H1 (cell line): ENCODE data around the gene TAF11L13. TPM values are rescaled to one million over a fixed set of nuclear protein-coding genes. Genes with fewer than 3 reads are reported as not detected.
A peak's percentile ranks its signal among the peaks of the same experiment; 100 is the strongest.

Experiments used
- CTCF ChIA-PET: fragments of 300-600 bp; sonication (Branson Sonifier 250); formaldehyde crosslinking; loops from one replicate; lab custom pipeline; 2021; ENCODE audit not compliant: partially characterized antibody; lab: Charles Lee
- POLR2A ChIA-PET: fragments of 300-600 bp; sonication (Branson Sonifier 250); formaldehyde crosslinking; loops from one replicate; lab custom pipeline; 2021; ENCODE audit warnings: inconsistent platforms; ENCODE audit not compliant: partially characterized antibody; lab: Charles Lee
- DNase-seq, 2 experiments: peaks; one replicate each; pipeline versions ENCODE4 v3.0.0 to v3.0.0-alpha.2; 2010 to 2022; ENCODE audit warnings: low spot score in 2 of 2, low read depth in 1 of 2, mixed read lengths in 1 of 2
- FAIRE-seq: peaks from 2 replicates; lab custom pipeline; 2011; peaks lifted over from hg19 to GRCh38; lab: Jason Lieb, UNC
- H2AFZ ChIP-seq: 2 replicates; pipeline ENCODE4 v1.8.1; 2012; ENCODE audit warnings: low read length, inconsistent platforms
- H2AK5ac ChIP-seq: 2 replicates; pipeline ENCODE4 v1.6.1; 2013; ENCODE audit warnings: low read depth, low read length
- H2BK120ac ChIP-seq: replicated peaks from 2 replicates; pipeline ENCODE3; 2013; ENCODE audit warnings: low read depth, low read length, inconsistent platforms
- H2BK12ac ChIP-seq: 2 replicates; pipeline ENCODE4 v1.6.1; 2013; ENCODE audit warnings: low read depth, low read length
- H2BK15ac ChIP-seq: 2 replicates; pipeline ENCODE4 v1.6.1; 2013; ENCODE audit warnings: low read length
- H2BK20ac ChIP-seq: 2 replicates; pipeline ENCODE4 v1.6.1; 2013; ENCODE audit warnings: low read length
- H2BK5ac ChIP-seq: 2 replicates; pipeline ENCODE4 v1.6.1; 2013; ENCODE audit warnings: low read depth, low read length
- H3K14ac ChIP-seq: 2 replicates; pipeline ENCODE4 v1.6.1; 2013; ENCODE audit warnings: inconsistent platforms; ENCODE audit not compliant: insufficient read length
- H3K18ac ChIP-seq: 2 replicates; pipeline ENCODE4 v1.6.1; 2013; ENCODE audit warnings: low read length; ENCODE audit errors: extremely low read depth
- H3K23ac ChIP-seq: 2 replicates; pipeline ENCODE4 v1.6.1; 2013; ENCODE audit warnings: inconsistent platforms; ENCODE audit not compliant: insufficient read length
- H3K23me2 ChIP-seq: 2 replicates; pipeline ENCODE4 v1.6.1; 2013; ENCODE audit warnings: low read depth, low read length
- H3K27ac ChIP-seq: 2 replicates; pipeline ENCODE4 v1.6.1; 2011; ENCODE audit warnings: low read depth, low read length, inconsistent platforms
- H3K27me3 ChIP-seq, 4 experiments: replicated peaks in 1 of 4; 1 replicate in 1 of 4; 2 replicates in 3 of 4; pipeline versions ENCODE4 v1.6.1 to v1.8.1; 2011 to 2013; ENCODE audit warnings: low read length in 3 of 4, mild to moderate bottlenecking in 3 of 4, inconsistent platforms in 2 of 4, mixed read lengths in 2 of 4, moderate library complexity in 1 of 4; ENCODE audit not compliant: control insufficient read depth in 3 of 4, insufficient read depth in 3 of 4; ENCODE audit errors: extremely low read depth in 1 of 4
- H3K36me3 ChIP-seq, 4 experiments: 2 replicates each; pipeline versions ENCODE4 v1.6.1 to v1.8.1; 2011 to 2013; ENCODE audit warnings: mild to moderate bottlenecking in 4 of 4, low read length in 3 of 4, moderate library complexity in 2 of 4, control low read depth in 1 of 4, inconsistent platforms in 1 of 4; ENCODE audit not compliant: insufficient read depth in 4 of 4, control insufficient read depth in 2 of 4
- H3K4ac ChIP-seq: replicated peaks from 2 replicates; pipeline ENCODE3; 2013; ENCODE audit warnings: low read length, low read depth, mixed read lengths, inconsistent platforms; ENCODE audit not compliant: insufficient read length
- H3K4me1 ChIP-seq, 4 experiments: replicated peaks in 1 of 4; 1 replicate in 1 of 4; 2 replicates in 3 of 4; pipeline versions ENCODE4 v1.6.1 to v1.8.1; 2011 to 2013; ENCODE audit warnings: low read length in 3 of 4, inconsistent platforms in 2 of 4, mixed read lengths in 1 of 4; ENCODE audit not compliant: insufficient read depth in 4 of 4, control insufficient read depth in 3 of 4
- H3K4me2 ChIP-seq, 2 experiments: 2 replicates each; pipeline versions ENCODE4 v1.6.1 to v1.8.1; 2011 to 2013; ENCODE audit warnings: low read depth in 2 of 2, low read length in 2 of 2, control low read depth in 1 of 2, inconsistent platforms in 1 of 2, mild to moderate bottlenecking in 1 of 2; ENCODE audit not compliant: insufficient read depth in 1 of 2
- H3K4me3 ChIP-seq, 4 experiments: fragments of 200-600, 300-600 bp in 1 of 4; sonication (generic), shearing (Covaris generic), sonication (Bioruptor Twin) in 1 of 4; 2 replicates each; pipeline versions ENCODE4 v1.5.1 to v1.8.1; 2011 to 2016; ENCODE audit warnings: low read length in 4 of 4, low read depth in 3 of 4, control low read depth in 2 of 4, inconsistent platforms in 2 of 4, mild to moderate bottlenecking in 2 of 4, mixed read lengths in 1 of 4, moderate library complexity in 1 of 4; ENCODE audit not compliant: insufficient read depth in 2 of 4; ENCODE audit errors: extremely low read depth in 1 of 4
- H3K56ac ChIP-seq: replicated peaks from 2 replicates; pipeline ENCODE3; 2013; ENCODE audit warnings: low read depth, mild to moderate bottlenecking, mixed read lengths, low read length, inconsistent platforms; ENCODE audit not compliant: insufficient read length
- H3K79me1 ChIP-seq: 2 replicates; pipeline ENCODE4 v1.6.1; 2013; ENCODE audit warnings: low read depth, low read length, control low read depth
- H3K79me2 ChIP-seq, 2 experiments: 2 replicates each; pipeline versions ENCODE4 v1.6.1 to v1.8.1; 2012 to 2013; ENCODE audit warnings: low read length in 2 of 2, mild to moderate bottlenecking in 2 of 2, inconsistent platforms in 1 of 2; ENCODE audit not compliant: insufficient read depth in 2 of 2, control insufficient read depth in 1 of 2
- H3K9ac ChIP-seq, 4 experiments: replicated peaks in 1 of 4; 1 replicate in 1 of 4; 2 replicates in 3 of 4; pipeline versions ENCODE4 v1.6.1 to v1.8.1; 2011 to 2013; ENCODE audit warnings: low read depth in 3 of 4, low read length in 3 of 4, control low read depth in 2 of 4, mild to moderate bottlenecking in 2 of 4, moderate library complexity in 2 of 4, inconsistent platforms in 1 of 4; ENCODE audit errors: extremely low read depth in 1 of 4
- H3K9me3 ChIP-seq, 2 experiments: 2 replicates each; pipeline versions ENCODE4 v1.6.1 to v1.8.1; 2012 to 2013; ENCODE audit warnings: mild to moderate bottlenecking in 2 of 2, moderate library complexity in 2 of 2, control low read depth in 1 of 2, inconsistent platforms in 1 of 2, low read depth in 1 of 2, low read length in 1 of 2, mixed read lengths in 1 of 2; ENCODE audit not compliant: insufficient read depth in 2 of 2
- H4K20me1 ChIP-seq, 2 experiments: replicated peaks in 1 of 2; 2 replicates each; pipeline versions ENCODE3 to v1.8.1; 2011 to 2013; ENCODE audit warnings: inconsistent platforms in 2 of 2, low read length in 2 of 2, mild to moderate bottlenecking in 1 of 2; ENCODE audit not compliant: insufficient read depth in 2 of 2, control insufficient read depth in 1 of 2
- H4K5ac ChIP-seq: 2 replicates; pipeline ENCODE4 v1.6.1; 2013; ENCODE audit warnings: low read length, low read depth, mixed read lengths, inconsistent platforms; ENCODE audit not compliant: insufficient read length
- H4K8ac ChIP-seq: 2 replicates; pipeline ENCODE4 v1.8.0; 2013; ENCODE audit warnings: mild to moderate bottlenecking, moderate library complexity, low read length, inconsistent platforms; ENCODE audit not compliant: insufficient read depth; ENCODE audit errors: extremely low read depth
- H4K91ac ChIP-seq: replicated peaks from 2 replicates; pipeline ENCODE3; 2013; ENCODE audit warnings: low read length, mixed read lengths, inconsistent platforms; ENCODE audit not compliant: insufficient read length
- BACH1 ChIP-seq: IDR thresholded peaks from 2 replicates; pipeline ENCODE4 v1.6.1; 2012; ENCODE audit warnings: low read length, improper control_type of control experiment
- BRCA1 ChIP-seq: IDR thresholded peaks from 2 replicates; pipeline ENCODE4 v1.6.1; 2012; ENCODE audit warnings: low read depth, low read length, improper control_type of control experiment
- KDM4A ChIP-seq: IDR thresholded peaks from one replicate; pipeline ENCODE4 v1.7.1; 2012; ENCODE audit warnings: low read depth, mild to moderate bottlenecking, moderate library complexity, low read length, inconsistent platforms; ENCODE audit not compliant: severe bottlenecking
- WGBS, 2 experiments: shearing (Covaris generic) in 1 of 2; methylation state at CpG; one replicate each; pipeline versions ENCODE4 v1.1.6 to v1.1.7; 2013 to 2015; ENCODE audit warnings: low lambda C conversion rate in 2 of 2, mixed read lengths in 2 of 2, inconsistent platforms in 1 of 2, low coverage in 1 of 2, missing lambda C conversion rate in 1 of 2; ENCODE audit not compliant: insufficient replicate concordance in 2 of 2, insufficient coverage in 1 of 2, insufficient read length in 1 of 2; ENCODE audit errors: extremely low coverage in 1 of 2, missing lambda C conversion rate in 1 of 2; 5-methylcytosine and 5-hydroxymethylcytosine counted together
- polyA plus RNA-seq, 7 experiments: library from polyadenylated mRNA; depleted of rRNA in 3 of 7; stranded (reverse) in 5 of 7; unstranded in 2 of 7; fragments of >200 nt in 5 of 7; fragments of 200-250 nt in 2 of 7; gene quantifications; 1 replicate in 5 of 7; 2 replicates in 1 of 7; 4 replicates in 1 of 7; pipeline versions ENCODE4 v1.2.1 to v1.2.3, GENCODE V29; 2011 to 2013; ENCODE audit warnings: missing spikeins in 2 of 7, mixed read lengths in 2 of 7
- total RNA-seq: library from RNA; stranded (reverse); fragmentation: NEBNext Ultra II Directional; extraction: Animal tissue kit (Norgen Biotek cat#: 25700); gene quantifications from 2 replicates; pipeline ENCODE4 v1.2.1, GENCODE V29; 2021

TAF11L13 gene
- total and polyA plus RNA-seq, 2 of the 8 experiments (the other 6 are each of a cell fraction or from before 2014, with no cell fraction given), result not detected

GRCh38 chr5:17655921-17656320 lies 24.0 kb downstream of the TAF11L13 start:
- H3K23ac ChIP-seq, result no peak overlapping the region
- WGBS, 2 experiments, result 96% methylated on average over 5 of the region's 6 CpGs; no CpG with 5 or more reads in 1 of the 2 experiments
- H2BK20ac ChIP-seq, result no peak overlapping the region
- no peaks in the 10 kb centered on the region for H3K27me3 ChIP-seq
- H3K4ac ChIP-seq, result no peak overlapping the region
- no peaks in the 10 kb centered on the region for H3K9me3 ChIP-seq
- no peaks in the 10 kb centered on the region for H3K23me2 ChIP-seq
- no peak overlapping the region for H4K8ac ChIP-seq
- TF ChIP-seq BACH1 (no peak), KDM4A (no peak), BRCA1 (no peak)
- POLR2A ChIA-PET, result no interaction called here
- no peak overlapping the region for H3K27ac ChIP-seq
- no peak for DNase-seq
- H3K79me2 ChIP-seq, result no peaks in the 10 kb centered on the region
- H2BK120ac ChIP-seq, result no peak overlapping the region
- CTCF ChIA-PET, result interaction anchor here (1.1 kb wide), 1 partner anchor 16 kb away, joined by 3 read pairs; no protein-coding TSS in a partner anchor
- no peak overlapping the region for H3K4me2 ChIP-seq
- no peak overlapping the region for H2BK5ac ChIP-seq
- H3K56ac ChIP-seq, result no peak overlapping the region
- H4K5ac ChIP-seq, result no peak overlapping the region
- H2AK5ac ChIP-seq, result no peak overlapping the region
- no peak overlapping the region for H2AFZ ChIP-seq
- no peaks in the 10 kb centered on the region for H4K20me1 ChIP-seq
- no peaks in the 10 kb centered on the region for H3K36me3 ChIP-seq
- no peak overlapping the region for H4K91ac ChIP-seq
- H2BK15ac ChIP-seq, result 0 out of 2 replicates have a peak overlapping the region, but pooled peaks have one; percentile 16
- no peak overlapping the region for H2BK12ac ChIP-seq
- no peak overlapping the region for H3K18ac ChIP-seq
- no peaks in the 10 kb centered on the region for H3K4me1 ChIP-seq
- FAIRE-seq, result no peak
- H3K9ac ChIP-seq, result no peak overlapping the region
- no peak overlapping the region for H3K4me3 ChIP-seq
- H3K14ac ChIP-seq, result no peak overlapping the region
- no peaks in the 10 kb centered on the region for H3K79me1 ChIP-seq
